ENCODE results near the gene C1QC.

- TF ChIP-seq POLR2A (IDR thresholded peaks at IDR 0.05) = no peak
- no peak for TF ChIP-seq CTCF (IDR thresholded peaks at IDR 0.05)
Observed at GRCh38 chr1:22636353-22636752, 7.1 kb upstream of the C1QC start, which contains the start of gene C1QA.
